Activated CD4-positive, CD25-positive, alpha-beta regulatory T cell treated with anti-CD3 and anti-CD28 coated beads, Interleukin-2, amount 50 U/mL, for 24 hours (primary cell): ENCODE data around the gene CIART.
"Not testable (repeated sequence)": the region's sequence is repeated elsewhere in the genome, so short reads cannot be mapped to it uniquely, and the experiment has no call there.

ENCODE experiments used
- ATAC-seq, 2 donors: fragments of 150-1000 bp; cut with Tn5 transposase; one replicate each; pipeline ENCODE4 v1.10.0; 2021; ENCODE audit warnings: mild to moderate bottlenecking in 1 of 2, moderate library complexity in 1 of 2

Gene CIART

DNA sequence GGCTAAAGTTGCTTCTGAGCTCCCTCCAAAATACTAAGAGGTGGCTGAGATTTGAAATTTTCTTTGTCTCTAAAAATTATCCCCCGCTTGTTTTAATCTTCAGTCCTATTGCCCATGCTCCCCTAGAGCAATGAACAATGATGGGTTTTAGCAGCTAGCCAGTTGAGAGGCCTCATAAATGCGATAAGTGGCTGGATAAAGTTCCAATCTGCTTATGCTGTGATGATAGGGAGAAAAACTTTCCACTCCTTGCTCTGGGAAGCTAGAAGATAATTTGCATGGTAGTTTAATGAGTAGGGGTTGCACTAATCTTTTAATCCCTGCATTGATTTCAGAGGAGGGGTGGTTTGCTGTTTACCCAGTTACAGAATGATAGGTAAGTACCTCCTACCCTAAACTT lies 29.4 kb downstream of the CIART start:
- ATAC-seq: no peak

DNA sequence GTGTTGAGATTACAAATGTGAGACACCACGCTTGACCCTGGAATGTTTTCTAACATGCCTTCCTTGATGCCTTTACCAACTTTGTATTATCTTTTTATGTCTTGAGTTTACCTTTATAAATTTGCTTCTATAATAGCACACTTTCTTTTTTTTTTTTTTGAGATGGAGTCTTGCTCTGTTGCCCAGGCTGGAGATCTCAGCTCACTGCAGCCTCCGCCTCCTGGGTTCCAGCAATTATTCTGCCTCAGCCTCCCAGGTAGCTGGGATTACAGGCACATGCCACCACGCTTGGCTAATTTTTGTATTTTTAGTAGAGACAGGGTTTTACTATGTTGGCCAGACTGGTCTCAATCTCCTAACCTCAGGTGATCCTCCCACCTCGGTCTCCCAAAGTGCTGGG lies 32.3 kb downstream of the CIART start:
- not testable (repeated sequence) for ATAC-seq

DNA sequence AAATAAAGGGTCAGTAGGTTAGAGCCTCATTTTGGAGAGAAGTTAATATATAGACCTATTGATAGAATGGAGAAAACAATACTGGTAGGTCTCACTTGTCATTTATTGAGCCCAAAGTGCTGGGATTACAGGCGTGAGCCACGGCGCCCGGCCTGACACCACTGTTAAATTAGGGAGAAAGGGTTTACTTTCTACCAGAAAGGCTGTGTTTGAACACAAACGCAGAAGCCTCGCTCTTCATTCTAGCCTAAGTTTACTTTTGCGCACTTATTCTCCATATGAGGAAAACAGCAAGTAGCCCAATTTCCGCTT lies 38.3 kb downstream of the CIART start:
- no peak for ATAC-seq

DNA sequence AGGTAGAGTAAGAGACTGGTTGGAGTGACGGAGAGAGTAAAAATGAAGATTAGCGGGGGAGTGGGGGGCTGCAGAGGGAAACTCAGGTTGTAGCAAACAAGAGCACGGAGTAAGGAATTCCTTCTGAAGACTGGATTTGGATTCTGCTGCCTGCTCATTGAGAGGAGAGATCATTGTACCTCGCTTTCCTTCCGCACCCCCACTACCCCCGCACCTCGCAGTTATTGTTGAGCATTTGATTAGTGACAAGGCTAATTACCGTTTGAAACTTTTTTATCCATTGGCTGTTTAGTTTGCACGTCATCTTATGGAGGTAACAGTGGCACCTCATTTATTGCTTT lies 39.4 kb downstream of the CIART start:
- ATAC-seq: no peak

DNA sequence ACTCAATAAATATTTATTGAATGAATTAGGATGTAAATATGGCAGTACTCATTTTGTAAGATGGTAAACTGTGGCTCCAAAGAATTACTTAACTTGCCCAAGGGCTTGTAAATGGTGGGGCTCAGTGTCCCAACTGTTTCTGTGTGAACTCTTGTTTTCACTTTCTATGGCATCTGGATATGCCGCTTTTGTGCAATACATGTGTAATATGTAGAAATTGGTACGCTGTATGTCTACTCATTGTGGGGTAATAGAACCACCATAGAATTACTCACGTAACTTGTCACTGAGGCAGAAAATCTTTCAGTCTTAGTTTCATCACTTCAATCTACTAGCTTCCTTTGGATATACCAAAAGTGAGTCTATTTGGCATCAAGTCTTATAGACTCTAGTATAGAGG lies 40.0 kb downstream of the CIART start:
- peak; percentile 69 to 73 for ATAC-seq

DNA sequence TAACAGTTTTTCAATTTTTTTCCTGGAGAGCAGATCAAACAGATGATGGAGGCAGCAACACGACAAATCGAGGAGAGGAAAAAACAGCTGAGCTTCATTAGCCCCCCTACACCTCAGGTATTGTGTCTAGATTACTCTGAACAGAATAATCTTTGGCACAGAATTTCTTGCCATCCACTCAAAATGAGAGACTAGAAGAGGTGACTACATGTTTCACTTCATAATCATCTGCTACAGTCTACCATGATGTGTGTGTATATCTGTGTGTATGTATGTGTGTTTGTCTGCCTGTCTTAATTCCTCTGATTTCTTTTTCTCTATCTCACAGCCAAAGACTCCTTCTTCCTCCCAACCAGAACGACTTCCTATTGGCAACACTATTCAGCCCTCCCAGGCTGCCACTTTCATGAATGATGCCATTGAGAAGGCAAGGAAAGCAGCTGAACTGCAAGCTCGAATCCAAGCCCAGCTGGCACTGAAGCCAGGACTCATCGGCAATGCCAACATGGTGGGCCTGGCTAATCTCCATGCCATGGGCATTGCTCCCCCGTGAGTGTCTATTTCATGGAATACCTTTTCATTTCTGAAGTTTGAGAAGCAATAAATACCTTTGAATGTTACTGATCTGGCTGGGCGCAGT lies 50.4 kb downstream of the CIART start:
- no peak for ATAC-seq
